HTERT RPE-1 (cell line): ENCODE data around the gene BMP5.

Experiments
- in situ Hi-C: fragments of 300-500 bp; cut with MboI; formaldehyde crosslinking; loops from 4 replicates; pipeline ENCODE4 v1.14.3; 2020; ENCODE audit warnings: low sequenced_read_pairs

Gene BMP5

GRCh38 chr6:55818482-55818881, 56.9 kb downstream of the BMP5 start:
- in situ Hi-C loops, result no loop called here

- in situ Hi-C loops, result no loop called here
These were observed 62.9 kb downstream of the BMP5 start for GRCh38 chr6:55812509-55812908.

GRCh38 chr6:55811074-55811473, 64.3 kb downstream of the BMP5 start:
- in situ Hi-C loops, result no loop called here

- in situ Hi-C loops, result no loop called here
These were observed 73.1 kb downstream of the BMP5 start for GRCh38 chr6:55802259-55802658.

- in situ Hi-C loops, result no loop called here
These were observed 76.8 kb downstream of the BMP5 start for GRCh38 chr6:55798571-55798970.

GRCh38 chr6:55794136-55794812, 81.1 kb downstream of the BMP5 start:
- in situ Hi-C loops, result no loop called here

- in situ Hi-C loops, result no loop called here
These were observed 90.1 kb downstream of the BMP5 start for GRCh38 chr6:55785273-55785672.

GRCh38 chr6:55782275-55782674, 93.1 kb downstream of the BMP5 start:
- in situ Hi-C loops, result no loop called here

GRCh38 chr6:55778705-55779104, 96.7 kb downstream of the BMP5 start:
- in situ Hi-C loops, result no loop called here

- in situ Hi-C loops, result no loop called here
These were observed 97.9 kb downstream of the BMP5 start for GRCh38 chr6:55777469-55777868.

GRCh38 chr6:55776113-55776512, 99.3 kb downstream of the BMP5 start:
- in situ Hi-C loops, result no loop called here

GRCh38 chr6:55775029-55775318, 100.4 kb downstream of the BMP5 start:
- in situ Hi-C loops, result no loop called here

GRCh38 chr6:55774286-55775028, 100.9 kb downstream of the BMP5 start:
- in situ Hi-C loops, result no loop called here

GRCh38 chr6:55773620-55774216, 101.7 kb downstream of the BMP5 start:
- in situ Hi-C loops, result no loop called here

GRCh38 chr6:55772730-55773129, 102.7 kb downstream of the BMP5 start:
- in situ Hi-C loops, result no loop called here

GRCh38 chr6:55759536-55759935, 115.9 kb downstream of the BMP5 start:
- in situ Hi-C loops, result no loop called here

- in situ Hi-C loops, result no loop called here
These were observed 117.0 kb downstream of the BMP5 start for GRCh38 chr6:55758156-55758937.

- in situ Hi-C loops, result no loop called here
These were observed 118.8 kb downstream of the BMP5 start for GRCh38 chr6:55756531-55757031.

- in situ Hi-C loops, result no loop called here
These were observed 126.5 kb downstream of the BMP5 start for GRCh38 chr6:55748880-55749279.

- in situ Hi-C loops, result no loop called here
These were observed 128.9 kb downstream of the BMP5 start for GRCh38 chr6:55746473-55746872.

GRCh38 chr6:55734256-55734655, 141.1 kb downstream of the BMP5 start:
- in situ Hi-C loops, result no loop called here
